Gastrocnemius medialis (tissue), 4 donors: ENCODE data around the gene COL1A2. TPM values are rescaled to one million over a fixed set of nuclear protein-coding genes. Genes with fewer than 3 reads are reported as not detected.

Experiments used
- ATAC-seq, 2 donors: fragments of 150-250 bp; one replicate each; pipeline ENCODE4 v1.9.1; 2016
- DNase-seq, 2 donors: peaks; one replicate each; pipeline ENCODE4 v3.0.0-alpha.2; 2019
- H3K27ac ChIP-seq, 4 donors: fragments of 200-600 bp; sonication (generic); 1 replicate in 1 of 4; 2 replicates in 3 of 4; pipeline ENCODE4 v1.5.1; 2016 to 2018; ENCODE audit warnings: mild to moderate bottlenecking in 2 of 4, moderate library complexity in 1 of 4
- H3K27me3 ChIP-seq, 3 donors: fragments of 200-600 bp; sonication (generic) in 2 of 3; 1 replicate in 1 of 3; 2 replicates in 2 of 3; pipeline versions ENCODE4 v1.5.1 to v1.6.0; 2016 to 2019; ENCODE audit warnings: mild to moderate bottlenecking in 1 of 3, moderate library complexity in 1 of 3
- H3K36me3 ChIP-seq, 2 donors: fragments of 200-600 bp; sonication (generic) in 1 of 2; one replicate each; pipeline ENCODE4 v1.5.1; 2017 to 2018
- H3K4me1 ChIP-seq, 2 donors: fragments of 200-600 bp; sonication (generic) in 1 of 2; one replicate each; pipeline ENCODE4 v1.5.1; 2016 to 2017; ENCODE audit warnings: mild to moderate bottlenecking in 2 of 2
- H3K4me3 ChIP-seq, 4 donors: fragments of 200-600 bp; sonication (generic) in 3 of 4; 1 replicate in 1 of 4; 2 replicates in 3 of 4; pipeline ENCODE4 v1.5.1; 2016 to 2019; ENCODE audit warnings: mild to moderate bottlenecking in 2 of 4
- H3K9me3 ChIP-seq, 3 donors: fragments of 200-600 bp; sonication (generic) in 2 of 3; 1 replicate in 1 of 3; 2 replicates in 2 of 3; pipeline ENCODE4 v1.5.1; 2016 to 2019
- CTCF ChIP-seq, 5 experiments: fragments of 450-650 bp in 3 of 5; fragments of 200-600 bp in 2 of 5; sonication (generic) in 2 of 5; IDR thresholded peaks in 4 of 5; conservative IDR thresholded peaks in 1 of 5; 1 replicate in 4 of 5; 2 replicates in 1 of 5; pipeline ENCODE4 v1.5.1; 2016 to 2019; ENCODE audit warnings: antibody characterized with exemption in 5 of 5, mild to moderate bottlenecking in 3 of 5, moderate library complexity in 3 of 5
- POLR2A ChIP-seq, 2 donors: fragments of 450-650 bp; IDR thresholded peaks; one replicate each; pipeline ENCODE4 v1.6.1; 2017; ENCODE audit warnings: antibody characterized with exemption in 2 of 2, mild to moderate bottlenecking in 2 of 2, moderate library complexity in 2 of 2
- in situ Hi-C, 4 donors: fragments of 200-750 bp; cut with MboI; loops; one replicate each; pipeline versions ENCODE4 v1.15.0 to v1.8.0; 2017; ENCODE audit warnings: low sequenced_read_pairs in 4 of 4
- intact Hi-C: fragments of 100-400 bp; cut with DNase I; formaldehyde crosslinking; loops from one replicate; pipeline ENCODE4 v1.15.1; 2023; ENCODE audit warnings: low total_unique reads
- total RNA-seq, 4 donors: library from RNA; depleted of rRNA; stranded (reverse); fragments of >200 nt; gene quantifications; one replicate each; pipeline versions ENCODE4 v1.1.0 to v1.2.3, GENCODE V29; 2016

Gene COL1A2
- total RNA-seq, 4 donors from 2014 or later: 11.2 to 43.6 (median 18.7) TPM

- Histone ChIP-seq H3K36me3 (no peaks in the 10 kb centered on the region), H3K27me3 (no peaks in the 10 kb centered on the region), H3K4me3 (peak overlapping the region in 2 of 4 donors; percentile 8 to 11), H3K9me3 (no peaks in the 10 kb centered on the region), H3K4me1 (peaks cover 0 to 10% of the 10 kb centered on the region in 2 donors), H3K27ac (peak overlapping the region; percentile 56 to 74 (median 68))
- in situ Hi-C loops (no loop called here), intact Hi-C loops (no loop called here)
- DNase-seq (no peak), ATAC-seq (peak; percentile 49 to 76)
- no peak for TF ChIP-seq CTCF (IDR thresholded peaks at IDR 0.05 in 4 of 5, conservative IDR thresholded peaks at IDR 0.05 in 1 of 5)
- TF ChIP-seq POLR2A (IDR thresholded peaks at IDR 0.05): no peak
Measured at GRCh38 chr7:94375691-94376090, 19.0 kb upstream of the COL1A2 start.

- no peaks in the 10 kb centered on the region for H3K27me3 ChIP-seq
- intact Hi-C loops: no loop called here
- ATAC-seq (no peak), DNase-seq (no peak)
- no peaks in the 10 kb centered on the region for H3K36me3 ChIP-seq
- H3K4me3 ChIP-seq: no peak overlapping the region
- TF ChIP-seq POLR2A (IDR thresholded peaks at IDR 0.05): no peak
- no peak for TF ChIP-seq CTCF (IDR thresholded peaks at IDR 0.05 in 4 of 5, conservative IDR thresholded peaks at IDR 0.05 in 1 of 5)
- H3K4me1 ChIP-seq: peaks cover 0 to 10% of the 10 kb centered on the region in 2 donors
- H3K27ac ChIP-seq: peak overlapping the region; percentile 56 to 74 (median 68)
- H3K9me3 ChIP-seq: no peaks in the 10 kb centered on the region
- in situ Hi-C loops: no loop called here
Measured at GRCh38 chr7:94376281-94376680, 18.4 kb upstream of the COL1A2 start.

GRCh38 chr7:94378356-94378755 is 16.3 kb upstream of the COL1A2 start:
- ATAC-seq: no peak
- no peak for DNase-seq
- intact Hi-C loops (no loop called here), in situ Hi-C loops (no loop called here)
- TF ChIP-seq CTCF (IDR thresholded peaks at IDR 0.05 in 4 of 5, conservative IDR thresholded peaks at IDR 0.05 in 1 of 5): no peak
- TF ChIP-seq POLR2A (IDR thresholded peaks at IDR 0.05): no peak
- H3K27ac ChIP-seq: no peak overlapping the region
- no peaks in the 10 kb centered on the region for H3K9me3 ChIP-seq
- H3K4me3 ChIP-seq: no peak overlapping the region
- H3K27me3 ChIP-seq: no peaks in the 10 kb centered on the region
- no peaks in the 10 kb centered on the region for H3K36me3 ChIP-seq
- H3K4me1 ChIP-seq: peaks cover 0 to 10% of the 10 kb centered on the region in 2 donors

GRCh38 chr7:94380264-94380663 is 14.4 kb upstream of the COL1A2 start:
- in situ Hi-C loops: no loop called here
- H3K27ac ChIP-seq: no peak overlapping the region
- H3K27me3 ChIP-seq: no peaks in the 10 kb centered on the region
- H3K4me3 ChIP-seq: no peak overlapping the region
- intact Hi-C loops: no loop called here
- DNase-seq: no peak
- no peak for TF ChIP-seq CTCF (IDR thresholded peaks at IDR 0.05 in 4 of 5, conservative IDR thresholded peaks at IDR 0.05 in 1 of 5)
- no peak for TF ChIP-seq POLR2A (IDR thresholded peaks at IDR 0.05)
- no peaks in the 10 kb centered on the region for H3K36me3 ChIP-seq
- no peak for ATAC-seq
- H3K4me1 ChIP-seq: no peaks in the 10 kb centered on the region
- no peaks in the 10 kb centered on the region for H3K9me3 ChIP-seq

GRCh38 chr7:94382132-94382531 is 12.6 kb upstream of the COL1A2 start:
- Histone ChIP-seq H3K27ac (no peak overlapping the region), H3K9me3 (no peaks in the 10 kb centered on the region), H3K4me1 (no peaks in the 10 kb centered on the region), H3K4me3 (no peak overlapping the region), H3K36me3 (no peaks in the 10 kb centered on the region), H3K27me3 (no peaks in the 10 kb centered on the region)
- intact Hi-C loops (no loop called here), in situ Hi-C loops (no loop called here)
- no peak for ATAC-seq
- TF ChIP-seq CTCF (IDR thresholded peaks at IDR 0.05 in 4 of 5, conservative IDR thresholded peaks at IDR 0.05 in 1 of 5) (no peak), POLR2A (IDR thresholded peaks at IDR 0.05) (no peak)
- no peak for DNase-seq
